CD14-positive monocyte (primary cell): ENCODE data around the gene HP. TPM values are rescaled to one million over a fixed set of nuclear protein-coding genes. Genes with fewer than 3 reads are reported as not detected.

ENCODE experiments used
- DNase-seq, 3 donors: peaks; one replicate each; pipeline ENCODE4 v3.0.0-alpha.2; 2011 to 2022
- H2AFZ ChIP-seq: 2 replicates; pipeline ENCODE4 v1.6.0; 2012; ENCODE audit warnings: mild to moderate bottlenecking, low read depth, low read length, inconsistent platforms; ENCODE audit not compliant: insufficient read depth, poor library complexity, severe bottlenecking
- H3K27ac ChIP-seq, 2 donors: 1 replicate in 1 of 2; 2 replicates in 1 of 2; pipeline ENCODE4 v1.5.1; 2012 to 2013; ENCODE audit warnings: low read length in 2 of 2, control low read depth in 1 of 2, inconsistent platforms in 1 of 2, low read depth in 1 of 2, mild to moderate bottlenecking in 1 of 2
- H3K27me3 ChIP-seq, 2 donors: one replicate each; pipeline versions ENCODE4 v1.6.0 to v1.6.1; 2011 to 2013; ENCODE audit warnings: low read length in 2 of 2; ENCODE audit not compliant: control insufficient read depth in 2 of 2, insufficient read depth in 2 of 2
- H3K36me3 ChIP-seq, 2 donors: replicated peaks in 1 of 2; 1 replicate in 1 of 2; 2 replicates in 1 of 2; pipeline versions ENCODE4 v1.5.1 to v1.6.1; 2012 to 2013; ENCODE audit warnings: low read length in 2 of 2, control low read depth in 1 of 2, inconsistent platforms in 1 of 2, mild to moderate bottlenecking in 1 of 2; ENCODE audit not compliant: insufficient read depth in 2 of 2, control insufficient read depth in 1 of 2
- H3K4me1 ChIP-seq, 2 donors: 1 replicate in 1 of 2; 2 replicates in 1 of 2; pipeline versions ENCODE4 v1.5.1 to v1.6.1; 2012 to 2013; ENCODE audit warnings: low read length in 2 of 2, control low read depth in 1 of 2, inconsistent platforms in 1 of 2, mild to moderate bottlenecking in 1 of 2, moderate library complexity in 1 of 2; ENCODE audit not compliant: insufficient read depth in 2 of 2, control insufficient read depth in 1 of 2
- H3K4me2 ChIP-seq: replicated peaks from 2 replicates; pipeline ENCODE3; 2012; ENCODE audit warnings: low read length, moderate library complexity, mild to moderate bottlenecking; ENCODE audit not compliant: poor library complexity, severe bottlenecking; ENCODE audit errors: extremely low read depth
- H3K4me3 ChIP-seq, 3 experiments: fragments of 200-600 bp in 1 of 3; sonication (generic) in 1 of 3; replicated peaks in 1 of 3; 1 replicate in 2 of 3; 2 replicates in 1 of 3; pipeline ENCODE4 v1.5.1; 2011 to 2013; ENCODE audit warnings: low read length in 3 of 3, mild to moderate bottlenecking in 3 of 3, control low read depth in 2 of 3, low read depth in 2 of 3, inconsistent platforms in 1 of 3, moderate library complexity in 1 of 3
- H3K79me2 ChIP-seq: 2 replicates; pipeline ENCODE4 v1.6.0; 2012; ENCODE audit warnings: mild to moderate bottlenecking, control low read depth, inconsistent platforms, low read length, moderate library complexity; ENCODE audit not compliant: insufficient read depth
- H3K9ac ChIP-seq: 2 replicates; pipeline ENCODE4 v1.6.0; 2017; ENCODE audit warnings: low read length, mild to moderate bottlenecking; ENCODE audit not compliant: insufficient read depth, poor library complexity, severe bottlenecking
- H3K9me3 ChIP-seq, 2 donors: replicated peaks in 1 of 2; 1 replicate in 1 of 2; 2 replicates in 1 of 2; pipeline versions ENCODE4 v1.5.1 to v1.6.1; 2012 to 2013; ENCODE audit warnings: low read length in 2 of 2, control low read depth in 1 of 2; ENCODE audit not compliant: control insufficient read depth in 1 of 2, insufficient read depth in 1 of 2
- H4K20me1 ChIP-seq: 2 replicates; pipeline ENCODE4 v1.6.0; 2012; ENCODE audit warnings: mild to moderate bottlenecking, low read length, control low read depth, moderate library complexity; ENCODE audit not compliant: insufficient read depth
- H3K27ac Mint-ChIP-seq, 7 donors: one replicate each; pipeline ENCODE4 v1.8.0; 2020; ENCODE audit warnings: mild to moderate bottlenecking in 7 of 7, mixed read lengths in 7 of 7, moderate library complexity in 6 of 7, inconsistent platforms in 2 of 7
- H3K27me3 Mint-ChIP-seq, 3 donors: one replicate each; pipeline ENCODE4 v1.8.0; 2021 to 2022; ENCODE audit warnings: low read depth in 3 of 3, mild to moderate bottlenecking in 3 of 3, mixed read lengths in 3 of 3, moderate library complexity in 3 of 3, inconsistent platforms in 1 of 3
- H3K36me3 Mint-ChIP-seq, 2 donors: one replicate each; pipeline ENCODE4 v1.8.0; 2020; ENCODE audit warnings: mixed read lengths in 2 of 2, inconsistent platforms in 1 of 2, mild to moderate bottlenecking in 1 of 2
- H3K4me1 Mint-ChIP-seq: one replicate; pipeline ENCODE4 v1.8.0; 2020; ENCODE audit warnings: mild to moderate bottlenecking, mixed read lengths
- H3K4me3 Mint-ChIP-seq, 2 donors: one replicate each; pipeline ENCODE4 v1.8.0; 2020; ENCODE audit warnings: mild to moderate bottlenecking in 2 of 2, mixed read lengths in 2 of 2, moderate library complexity in 1 of 2
- H3K9me3 Mint-ChIP-seq, 7 donors: one replicate each; pipeline ENCODE4 v1.8.0; 2020 to 2022; ENCODE audit warnings: mixed read lengths in 7 of 7, mild to moderate bottlenecking in 6 of 7, moderate library complexity in 6 of 7, inconsistent platforms in 2 of 7
- CTCF ChIP-seq: fragments of 200-600 bp; IDR thresholded peaks from one replicate; pipeline ENCODE4 v1.8.0; 2022; ENCODE audit warnings: antibody characterized with exemption, mild to moderate bottlenecking
- WGBS: methylation state at CpG from one replicate; pipeline ENCODE4 v1.1.5; 2013; ENCODE audit warnings: missing lambda C conversion rate; ENCODE audit not compliant: insufficient coverage; 5-methylcytosine and 5-hydroxymethylcytosine counted together
- intact Hi-C, 2 donors: fragments of 100-400 bp; cut with micrococcal nuclease; formaldehyde crosslinking; loops; one replicate each; pipeline versions ENCODE4 v1.15.0 to v1.15.1; 2023
- polyA plus RNA-seq, 3 donors: library from polyadenylated mRNA; depleted of rRNA in 1 of 3; unstranded in 2 of 3; stranded (reverse) in 1 of 3; fragments of 300-500 nt in 2 of 3; fragments of >200 nt in 1 of 3; fragmentation: Illumina TruSeq in 2 of 3; gene quantifications; 1 replicate in 2 of 3; 2 replicates in 1 of 3; pipeline ENCODE4 v1.2.3, GENCODE V29; 2012 to 2021

The HP gene
- polyA plus RNA-seq, 3 donors = 9.3 to 59.4 (median 47.8) TPM

DNA sequence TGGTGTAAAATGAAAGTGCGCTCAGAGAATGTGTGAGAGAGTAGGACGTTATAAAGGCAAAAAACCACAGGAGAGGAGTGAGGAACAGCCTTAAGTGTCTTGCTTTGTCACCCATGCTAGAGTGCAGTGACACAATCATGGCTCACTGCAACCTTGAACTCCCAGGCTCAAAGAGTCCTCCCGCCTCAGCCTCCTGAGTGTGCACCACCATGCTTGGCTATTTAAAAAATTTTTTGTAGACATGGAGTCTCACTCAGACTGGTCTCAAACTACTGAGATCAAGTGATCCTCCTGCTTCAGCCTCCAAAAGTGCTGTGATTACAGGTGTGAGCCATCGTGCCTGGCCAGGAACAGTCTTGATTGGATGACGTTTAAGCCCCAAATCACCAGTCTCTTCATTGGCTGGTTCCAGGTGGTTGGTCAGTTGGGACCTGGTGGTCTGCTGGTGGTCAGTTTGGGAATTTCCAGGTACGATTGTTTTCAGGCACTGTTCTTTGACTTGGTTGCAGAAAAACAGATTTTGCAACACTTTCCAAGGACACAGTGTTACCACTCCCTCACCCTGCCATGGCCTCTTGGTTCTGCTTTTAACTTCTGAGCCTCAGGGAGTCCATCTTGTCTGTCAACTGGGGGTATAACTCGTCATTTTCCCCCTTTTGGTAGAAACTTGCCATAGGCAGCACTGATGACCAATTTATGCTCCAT, 24.6 kb upstream of the HP start:
- no peak overlapping the region for H2AFZ ChIP-seq
- no peaks in the 10 kb centered on the region for H3K79me2 ChIP-seq
- H3K9me3 Mint-ChIP-seq = peaks cover 0 to 3% (median 0%) of the 10 kb centered on the region in 7 donors
- peaks cover 0 to 5% (median 0%) of the 10 kb centered on the region in 3 donors for H3K27me3 Mint-ChIP-seq
- peaks cover 6 to 9% of the 10 kb centered on the region in 2 donors for H3K4me1 ChIP-seq
- no peaks in the 10 kb centered on the region for H3K9me3 ChIP-seq
- H3K36me3 ChIP-seq = peaks cover 6 to 16% of the 10 kb centered on the region in 2 donors
- 83% methylated on average over 6 of the region's 7 CpGs for WGBS
- H3K4me3 ChIP-seq = no peak overlapping the region
- no peak overlapping the region for H3K4me2 ChIP-seq
- no peak for DNase-seq
- H3K9ac ChIP-seq = no peak overlapping the region
- H3K27me3 ChIP-seq = no peaks in the 10 kb centered on the region
- no peak overlapping the region for H3K27ac ChIP-seq
- intact Hi-C loops = no loop called here
- no peak overlapping the region for H3K4me3 Mint-ChIP-seq
- no peaks in the 10 kb centered on the region for H4K20me1 ChIP-seq
- TF ChIP-seq CTCF = no peak
- H3K27ac Mint-ChIP-seq = peak overlapping the region in 3 of 7 donors; percentile 33 to 71 (median 50)
- H3K4me1 Mint-ChIP-seq = peaks cover 9% of the 10 kb centered on the region
- peaks cover 18 to 21% of the 10 kb centered on the region in 2 donors for H3K36me3 Mint-ChIP-seq

GRCh38 chr16:72033437-72033836, 20.9 kb upstream of the HP start:
- peaks cover 0 to 6% (median 0%) of the 10 kb centered on the region in 7 donors for H3K9me3 Mint-ChIP-seq
- no peak overlapping the region for H3K4me3 Mint-ChIP-seq
- peaks cover 9% of the 10 kb centered on the region for H3K4me1 Mint-ChIP-seq
- Histone ChIP-seq H3K4me1 (peaks cover 6 to 9% of the 10 kb centered on the region in 2 donors), H3K9ac (no peak overlapping the region), H3K79me2 (no peaks in the 10 kb centered on the region), H3K4me3 (no peak overlapping the region), H4K20me1 (no peaks in the 10 kb centered on the region), H3K4me2 (no peak overlapping the region), H3K36me3 (no peaks in the 10 kb centered on the region), H3K9me3 (no peaks in the 10 kb centered on the region), H3K27ac (no peak overlapping the region), H2AFZ (no peak overlapping the region), H3K27me3 (no peaks in the 10 kb centered on the region)
- peaks cover 0 to 2% (median 0%) of the 10 kb centered on the region in 3 donors for H3K27me3 Mint-ChIP-seq
- H3K36me3 Mint-ChIP-seq = peaks cover 9 to 11% of the 10 kb centered on the region in 2 donors
- no peak overlapping the region for H3K27ac Mint-ChIP-seq
- 100% methylated on average over 1 of the region's 4 CpGs for WGBS
- no peak for DNase-seq
- no peak for TF ChIP-seq CTCF
- intact Hi-C loops = no loop called here
